ENCODE measurements around the gene KRT3.

- TF ChIP-seq CTCF (IDR thresholded peaks at IDR 0.05) (no peak), EZH2 (IDR thresholded peaks at IDR 0.05; ENCODE audit: borderline replicate concordance, insufficient read depth, low read depth, low read length, poor library complexity, severe bottlenecking) (no peak)
Observed at GRCh38 chr12:52788876-52789636, 6.9 kb downstream of the KRT3 start.
